GM19240 (cell line): ENCODE measurements around the gene FAM240B.

Experiments used
- DNase-seq: peaks from one replicate; pipeline ENCODE4 v3.0.0; 2011; ENCODE audit warnings: low spot score; ENCODE audit not compliant: insufficient read length

FAM240B gene

DNA sequence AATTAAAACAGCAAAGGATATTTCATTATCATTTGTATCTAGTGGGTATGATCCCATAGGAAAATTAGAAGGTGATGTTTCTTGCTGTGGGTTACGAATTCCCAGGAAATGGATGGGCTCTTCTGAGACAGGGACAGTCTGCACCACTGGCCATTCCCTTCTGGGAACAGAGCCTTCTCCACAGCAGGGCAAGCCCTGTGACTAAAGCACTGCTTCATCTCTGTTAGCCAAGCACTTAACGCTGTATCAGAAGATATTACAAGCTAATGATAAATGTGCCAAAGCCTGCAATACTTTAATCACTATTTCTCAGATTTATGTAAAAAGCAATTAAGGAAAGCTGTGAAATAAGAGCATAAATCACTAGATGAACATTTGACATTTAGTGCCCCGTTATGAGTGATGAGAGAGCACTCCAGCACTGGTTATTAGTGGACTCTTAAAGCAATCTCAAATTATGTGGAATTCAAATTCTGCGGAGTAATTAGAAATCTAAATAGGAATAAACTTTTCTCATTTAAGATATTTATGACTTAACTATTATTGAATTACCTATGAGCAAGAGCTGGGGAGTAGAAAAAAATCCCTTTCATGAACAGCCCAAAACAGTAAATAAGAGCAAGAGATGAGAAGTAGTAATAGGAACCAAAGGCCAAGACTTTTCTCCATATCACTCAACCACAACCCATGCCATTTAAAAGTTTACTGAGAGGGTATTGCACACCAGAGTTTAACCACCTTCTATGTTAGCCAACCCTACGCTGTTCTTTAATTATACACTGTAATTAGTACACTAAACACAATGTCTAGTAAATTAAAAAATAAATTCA, 49.2 kb downstream of the FAM240B start:
- DNase-seq = no peak

DNA sequence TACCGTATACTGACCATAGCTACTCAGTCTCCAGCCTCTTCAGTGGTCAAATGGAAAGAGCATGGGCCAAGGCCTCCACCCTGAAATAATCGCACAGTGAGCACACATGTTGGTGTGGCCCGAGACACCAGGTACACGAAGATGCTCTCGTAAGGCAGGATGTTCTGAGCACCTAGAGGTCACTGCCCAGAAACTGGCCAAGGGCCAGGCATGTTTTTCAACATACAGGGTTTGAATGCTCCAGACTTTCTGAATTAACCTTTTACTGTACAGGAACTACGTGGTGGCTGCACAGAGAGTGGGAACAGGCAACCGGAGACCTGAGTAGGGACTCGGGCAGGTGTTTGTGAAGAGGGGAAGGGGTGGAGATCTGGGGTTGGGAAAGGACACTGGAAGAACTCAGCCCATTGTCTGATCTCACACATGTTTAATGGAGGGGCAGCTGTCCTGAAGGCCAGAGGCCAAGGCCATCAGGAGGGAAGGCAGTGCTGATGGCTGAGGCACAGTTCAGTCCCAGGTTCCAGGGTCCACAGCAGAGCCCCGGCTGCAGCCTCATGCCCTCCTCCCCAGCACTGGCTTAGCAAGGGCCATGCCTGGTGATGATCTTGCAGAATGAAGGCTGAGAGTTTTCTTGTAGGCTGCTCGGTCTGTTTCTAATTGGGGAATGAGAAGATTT, 51.0 kb downstream of the FAM240B start:
- no peak for DNase-seq

DNA sequence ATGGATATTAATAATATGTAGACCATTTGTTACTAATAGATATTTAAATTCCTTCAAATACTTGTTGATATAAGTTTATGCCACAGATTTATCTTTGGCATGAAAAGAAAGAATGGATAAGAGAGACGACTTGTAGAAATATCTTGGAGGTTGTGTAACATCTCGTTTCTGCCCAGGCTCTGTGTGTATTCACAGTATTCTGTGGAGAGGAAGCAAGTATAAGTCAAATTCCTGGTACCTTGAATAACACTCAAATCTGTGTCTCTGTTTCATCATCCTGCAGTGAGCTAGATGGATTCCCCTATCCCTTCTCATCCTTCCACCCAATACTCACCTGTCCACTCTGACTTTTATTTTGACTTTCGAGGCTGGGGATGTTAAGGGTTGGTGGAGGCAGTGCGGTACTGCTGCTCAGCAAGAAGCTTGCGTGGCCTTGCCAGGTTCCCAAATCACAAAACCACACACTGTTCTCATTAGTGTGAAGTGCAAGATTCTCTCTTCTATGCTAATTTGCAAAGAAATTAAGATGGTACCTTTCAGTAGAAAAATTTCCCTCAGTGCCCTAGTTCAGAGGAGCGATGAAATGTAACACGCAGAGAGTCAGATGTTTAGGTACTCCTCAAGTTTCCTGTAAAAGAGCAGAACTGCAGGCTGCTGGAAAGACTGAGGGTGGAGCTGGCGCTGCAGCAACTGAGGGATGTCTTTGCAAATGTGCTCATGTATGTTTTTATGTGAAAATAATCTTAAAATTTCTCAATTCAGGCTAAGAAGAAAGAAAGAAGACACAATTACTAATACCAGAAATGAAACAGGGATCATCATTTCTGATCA, 57.0 kb downstream of the FAM240B start:
- DNase-seq = no peak

DNA sequence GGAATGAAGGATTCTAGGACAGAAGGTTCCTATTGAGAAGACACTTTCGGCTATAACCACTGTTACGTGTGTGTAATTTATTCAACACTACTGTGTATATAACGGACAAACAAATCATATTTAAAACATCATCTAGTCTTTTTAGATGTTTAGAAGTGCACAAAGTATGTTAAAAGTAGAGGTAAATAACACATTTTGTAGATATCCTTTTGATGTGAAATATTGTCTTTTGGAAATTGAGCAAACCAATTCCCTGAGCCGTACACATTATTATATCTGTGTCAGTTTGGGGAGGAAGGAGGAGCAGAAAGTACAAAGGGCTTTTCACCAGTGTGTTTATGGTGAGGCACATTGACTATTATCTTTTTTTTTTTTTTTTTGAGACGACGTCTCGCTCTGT, 60.4 kb downstream of the FAM240B start:
- no peak for DNase-seq

DNA sequence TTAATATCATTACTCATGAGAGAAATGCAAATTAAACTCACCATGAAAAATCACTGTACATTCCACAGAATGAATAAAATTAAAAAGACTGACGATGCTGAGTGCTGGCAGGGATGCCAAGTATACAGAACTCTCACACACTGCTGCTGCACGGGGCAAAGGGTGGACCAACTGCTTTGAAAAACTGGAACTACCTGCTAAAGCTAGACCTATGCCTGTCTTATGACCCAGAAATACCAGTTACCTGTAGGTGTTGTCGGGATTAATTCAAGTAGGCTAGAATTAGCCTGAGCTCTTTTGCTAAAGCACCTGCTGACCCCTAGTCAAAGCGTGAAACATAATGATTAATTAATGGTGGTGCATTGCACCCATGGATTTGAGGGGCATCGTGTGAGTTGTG, 63.0 kb downstream of the FAM240B start:
- no peak for DNase-seq

DNA sequence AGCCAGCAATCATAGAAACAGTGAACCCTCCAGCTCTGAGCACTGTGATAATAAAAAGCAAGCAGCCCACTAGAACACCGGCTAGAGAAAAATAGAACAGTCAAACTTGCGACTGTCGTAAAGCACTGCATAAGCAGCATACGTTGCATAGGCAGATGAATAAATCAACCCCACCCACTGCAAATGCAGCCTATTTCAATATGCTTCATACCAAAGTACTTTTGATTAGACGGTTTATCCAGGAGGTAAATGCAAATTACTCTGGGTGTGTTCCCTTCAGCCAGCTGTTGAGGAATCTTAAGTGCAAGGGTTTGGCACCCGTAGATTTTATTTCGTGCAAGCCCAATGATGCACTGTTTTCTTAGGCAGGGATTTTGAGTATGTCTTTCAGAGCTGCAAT, 67.4 kb downstream of the FAM240B start:
- DNase-seq = no peak

DNA sequence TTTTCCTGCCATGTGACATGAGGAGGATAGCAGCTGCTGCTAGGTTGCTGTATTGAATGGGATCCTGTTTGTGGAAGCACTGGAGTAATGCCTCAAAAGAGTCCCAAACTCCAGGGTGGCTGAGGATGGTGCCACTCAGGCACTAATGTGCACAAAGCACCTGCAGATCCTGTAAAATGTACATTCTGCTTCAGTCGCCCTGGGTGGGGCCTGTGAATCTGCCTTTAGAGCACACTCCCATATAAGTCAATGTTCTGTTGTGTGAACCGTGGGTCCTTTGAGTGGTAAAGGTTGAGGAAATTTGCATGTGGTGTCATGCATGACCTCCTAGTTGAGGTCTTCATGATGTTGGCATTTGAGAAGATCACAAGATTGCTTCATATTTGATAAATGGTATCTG, 67.9 kb downstream of the FAM240B start:
- DNase-seq = no peak

DNA sequence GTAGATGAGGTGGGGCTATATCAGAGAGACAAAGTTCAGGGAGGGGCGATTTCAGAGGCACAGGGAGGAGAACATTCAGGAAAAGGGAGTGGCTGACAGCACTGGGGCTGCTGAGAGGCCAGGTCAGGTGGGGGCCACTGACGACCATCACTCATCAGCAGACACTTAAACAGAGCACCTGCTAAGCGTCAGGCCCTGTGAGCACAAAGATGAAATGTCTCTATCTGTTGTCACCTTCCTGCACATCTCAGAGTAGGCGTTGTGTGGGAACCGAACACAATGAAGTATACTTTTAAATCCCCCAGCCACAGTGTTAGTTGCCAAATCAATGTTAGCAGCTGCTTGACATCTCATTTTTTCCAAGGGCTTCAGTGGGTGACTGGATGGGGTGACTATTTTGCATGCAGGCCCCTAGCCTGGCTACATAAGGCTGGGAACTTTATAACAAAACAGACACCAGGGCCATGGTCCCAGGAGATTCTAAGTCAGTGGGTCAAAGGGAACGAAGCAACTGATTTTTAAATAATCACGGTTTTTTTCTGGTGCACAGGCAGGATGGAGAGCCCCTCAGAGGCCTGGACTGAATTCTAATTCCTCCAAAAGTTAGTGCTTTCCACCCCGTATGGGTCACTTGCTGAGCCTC, 68.4 kb downstream of the FAM240B start:
- DNase-seq = no peak

DNA sequence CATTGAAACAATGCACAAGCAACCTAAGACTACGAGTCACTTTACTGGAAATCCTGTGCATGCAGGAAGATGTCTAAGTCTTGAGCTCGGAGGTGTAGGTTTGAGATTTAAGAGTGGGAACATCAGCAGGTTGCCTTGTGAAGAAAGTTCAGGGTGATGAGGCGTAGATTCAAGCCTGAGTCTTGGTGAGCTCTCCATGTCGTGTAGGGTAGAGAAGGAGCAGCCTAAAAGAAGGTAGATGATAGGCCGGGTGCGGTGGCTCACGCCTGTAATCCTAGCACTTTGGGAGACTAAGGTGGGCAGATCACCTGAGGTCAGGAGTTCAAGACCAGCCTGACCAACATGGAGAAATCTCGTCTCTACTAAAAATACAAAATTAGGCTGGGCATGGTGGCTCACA, 69.4 kb downstream of the FAM240B start:
- DNase-seq = no peak

DNA sequence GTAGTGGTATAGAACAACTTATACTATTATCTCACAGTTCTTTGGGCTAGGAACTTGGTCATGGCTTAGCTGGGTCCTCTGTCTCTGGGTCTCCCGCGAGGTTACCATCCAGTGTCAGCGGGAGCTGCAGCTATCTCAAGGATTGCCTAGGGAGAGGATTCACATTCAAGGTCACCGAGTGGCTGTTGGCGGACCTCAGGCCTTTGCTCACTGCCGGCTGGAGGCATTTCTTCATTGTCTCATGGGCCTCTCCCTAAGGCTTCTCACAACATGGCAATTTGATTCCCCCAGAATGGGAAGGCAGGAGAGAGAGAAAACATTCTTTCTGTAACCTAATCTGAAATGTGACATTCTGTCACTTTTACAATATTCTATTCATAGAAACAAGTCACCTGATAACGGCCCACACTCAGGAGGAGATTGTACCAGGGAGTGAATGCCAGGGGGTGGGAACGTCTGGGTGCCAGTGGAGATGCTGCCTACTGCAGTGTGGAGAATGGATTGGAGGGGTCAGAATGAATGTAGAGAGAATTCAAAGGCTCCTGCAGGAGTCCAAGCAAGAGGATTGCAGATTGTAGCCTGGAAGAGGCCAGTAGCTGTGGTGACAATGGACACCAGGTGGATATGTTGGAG, 70.1 kb downstream of the FAM240B start:
- DNase-seq = no peak

DNA sequence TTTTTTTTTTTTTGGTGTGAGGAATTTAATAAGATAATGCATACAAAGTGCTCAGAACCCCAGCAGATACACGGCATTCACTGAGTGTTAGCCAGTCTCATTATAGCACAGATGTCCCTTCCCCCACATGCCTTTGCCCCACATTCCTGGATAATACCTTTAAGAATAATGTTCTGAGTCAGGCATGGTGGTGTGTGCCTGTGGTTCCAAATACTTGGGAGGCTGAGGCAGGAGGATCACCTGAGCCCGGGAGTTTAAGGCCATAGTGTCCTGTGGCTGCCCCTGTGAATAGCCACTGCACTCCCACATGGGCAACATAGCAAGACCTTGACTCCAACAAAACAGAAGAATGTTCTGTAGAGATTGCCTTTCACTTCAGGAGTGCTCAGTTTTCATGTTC, 75.3 kb downstream of the FAM240B start:
- no peak for DNase-seq
